ENCODE data around the gene CHD1L.
"Not testable (repeated sequence)": the region's sequence is repeated elsewhere in the genome, so short reads cannot be mapped to it uniquely, and the experiment has no call there.

Gene CHD1L

GRCh38 chr1:147242449-147243227 is at the start of gene CHD1L:
Gene CHD1L (plus strand): TSS chr1:147242684. CDS start chr1:147242704, 20 bp downstream.
- in situ Hi-C loops (cut with MboI; ENCODE audit: low sequenced_read_pairs) = loop anchor here (10.0 kb wide), 1 partner anchor 68 kb away; the partner anchor contains the start of gene PRKAB2

GRCh38 chr1:147197324-147197723 is 45.2 kb upstream of the CHD1L start:
- in situ Hi-C loops (cut with MboI; ENCODE audit: low sequenced_read_pairs) = not testable (repeated sequence)

- in situ Hi-C loops (cut with MboI; ENCODE audit: low sequenced_read_pairs) = no loop called here
Observed at GRCh38 chr1:147201276-147201675, 41.2 kb upstream of the CHD1L start.

GRCh38 chr1:147201786-147202185 is 40.7 kb upstream of the CHD1L start:
- in situ Hi-C loops (cut with MboI; ENCODE audit: low sequenced_read_pairs) = no loop called here

GRCh38 chr1:147202576-147202975 is 39.9 kb upstream of the CHD1L start:
- in situ Hi-C loops (cut with MboI; ENCODE audit: low sequenced_read_pairs) = no loop called here

- in situ Hi-C loops (cut with MboI; ENCODE audit: low sequenced_read_pairs) = no loop called here
Observed at GRCh38 chr1:147204080-147204479, 38.4 kb upstream of the CHD1L start.

GRCh38 chr1:147207192-147207591 is 35.3 kb upstream of the CHD1L start:
- in situ Hi-C loops (cut with MboI; ENCODE audit: low sequenced_read_pairs) = no loop called here

GRCh38 chr1:147208619-147209018 is 33.9 kb upstream of the CHD1L start:
- in situ Hi-C loops (cut with MboI; ENCODE audit: low sequenced_read_pairs) = no loop called here

GRCh38 chr1:147209825-147210821 is 32.4 kb upstream of the CHD1L start:
- in situ Hi-C loops (cut with MboI; ENCODE audit: low sequenced_read_pairs) = no loop called here

GRCh38 chr1:147210987-147211386 is 31.5 kb upstream of the CHD1L start:
- in situ Hi-C loops (cut with MboI; ENCODE audit: low sequenced_read_pairs) = no loop called here

GRCh38 chr1:147211577-147211976 is 30.9 kb upstream of the CHD1L start:
- in situ Hi-C loops (cut with MboI; ENCODE audit: low sequenced_read_pairs) = no loop called here

- in situ Hi-C loops (cut with MboI; ENCODE audit: low sequenced_read_pairs) = no loop called here
Observed at GRCh38 chr1:147213271-147213670, 29.2 kb upstream of the CHD1L start.

- in situ Hi-C loops (cut with MboI; ENCODE audit: low sequenced_read_pairs) = no loop called here
Observed at GRCh38 chr1:147214325-147214724, 28.2 kb upstream of the CHD1L start.

GRCh38 chr1:147214842-147215539 is 27.5 kb upstream of the CHD1L start:
- in situ Hi-C loops (cut with MboI; ENCODE audit: low sequenced_read_pairs) = no loop called here

GRCh38 chr1:147215540-147215916 is 27.0 kb upstream of the CHD1L start:
- in situ Hi-C loops (cut with MboI; ENCODE audit: low sequenced_read_pairs) = no loop called here

GRCh38 chr1:147216124-147216523 is 26.4 kb upstream of the CHD1L start:
- in situ Hi-C loops (cut with MboI; ENCODE audit: low sequenced_read_pairs) = no loop called here

- in situ Hi-C loops (cut with MboI; ENCODE audit: low sequenced_read_pairs) = no loop called here
Observed at GRCh38 chr1:147217141-147217540, 25.3 kb upstream of the CHD1L start.

- in situ Hi-C loops (cut with MboI; ENCODE audit: low sequenced_read_pairs) = no loop called here
Observed at GRCh38 chr1:147218606-147219005, 23.9 kb upstream of the CHD1L start.

- in situ Hi-C loops (cut with MboI; ENCODE audit: low sequenced_read_pairs) = no loop called here
Observed at GRCh38 chr1:147223740-147224615, 18.5 kb upstream of the CHD1L start.

- in situ Hi-C loops (cut with MboI; ENCODE audit: low sequenced_read_pairs) = no loop called here
Observed at GRCh38 chr1:147225193-147225730, 17.2 kb upstream of the CHD1L start, which contains the start of gene FMO5. Gene FMO5 (minus strand): TSS chr1:147225339. CDS start chr1:147225029, 310 bp downstream.
